K562 (cell line): ENCODE results near the gene GAS2L2. TPM values are rescaled to one million over a fixed set of nuclear protein-coding genes. Genes with fewer than 3 reads are reported as not detected.

Experiments used
- ATAC-seq: fragments of 200-7000 bp; cut with Tn5 transposase; 3 replicates; pipeline ENCODE4 v1.9.1; 2020; ENCODE audit warnings: moderate library complexity
- BruUV-seq: library from RNA; stranded (reverse); fragments of 400-500 nt; replicated peaks from 2 replicates; lab custom pipeline; 2021; lab: Mats Ljungman, UMichigan
- CTCF ChIA-PET: fragments of 300-600 bp; formaldehyde crosslinking; extraction: SDS; loops from one replicate; lab custom pipeline; 2021; ENCODE audit warnings: low intra/inter-chr PET ratio; lab: Yijun Ruan, JAX
- POLR2A ChIA-PET: fragments of 300-600, 350-650 bp; sonication (Branson Sonifier 250); formaldehyde crosslinking; extraction: SDS; loops from one replicate; lab custom pipeline; 2021; ENCODE audit warnings: antibody characterized with exemption, inconsistent platforms; lab: Yijun Ruan, JAX
- DNase-seq, 4 experiments: peaks; one replicate each; pipeline versions ENCODE4 v3.0.0 to v3.0.0-alpha.2; 2011 to 2018; ENCODE audit warnings: low spot score in 3 of 4, mixed read lengths in 3 of 4; ENCODE audit errors: extremely low read depth in 1 of 4
- FAIRE-seq: peaks from 2 replicates; lab custom pipeline; 2011; peaks lifted over from hg19 to GRCh38; lab: Jason Lieb, UNC
- H2AFZ ChIP-seq: 2 replicates; pipeline ENCODE4 v1.6.0; 2011; ENCODE audit warnings: low read depth, low read length, control low read depth, inconsistent platforms
- H3K27ac ChIP-seq: fragments of 200-600 bp; 3 replicates; pipeline ENCODE4 v1.8.0; 2011; ENCODE audit warnings: low read depth, mild to moderate bottlenecking, control low read depth, inconsistent platforms, low read length, moderate library complexity, mixed read lengths; ENCODE audit errors: extremely low read depth
- H3K27me3 ChIP-seq, 2 experiments: fragments of 300-600 bp in 1 of 2; 2 replicates in 1 of 2; 3 replicates in 1 of 2; pipeline versions ENCODE4 v1.6.0 to v1.8.0; 2011; ENCODE audit warnings: inconsistent platforms in 2 of 2, low read length in 2 of 2, mild to moderate bottlenecking in 1 of 2, mixed read lengths in 1 of 2, moderate library complexity in 1 of 2; ENCODE audit not compliant: control insufficient read depth in 2 of 2, insufficient read depth in 2 of 2
- H3K36me3 ChIP-seq: fragments of 300-600 bp; 3 replicates; pipeline ENCODE4 v1.8.0; 2011; ENCODE audit warnings: mild to moderate bottlenecking, low read length, inconsistent platforms; ENCODE audit not compliant: control insufficient read depth, insufficient read depth
- H3K4me1 ChIP-seq, 2 experiments: fragments of 200-600 bp in 1 of 2; replicated peaks in 1 of 2; 2 replicates in 1 of 2; 3 replicates in 1 of 2; pipeline versions ENCODE4 v1.5.1 to v1.8.0; 2011; ENCODE audit warnings: inconsistent platforms in 2 of 2, low read length in 2 of 2, mild to moderate bottlenecking in 1 of 2, mixed read lengths in 1 of 2, moderate library complexity in 1 of 2; ENCODE audit not compliant: control insufficient read depth in 2 of 2, insufficient read depth in 2 of 2
- H3K4me2 ChIP-seq: 2 replicates; pipeline ENCODE4 v1.6.1; 2011; ENCODE audit warnings: low read length, control low read depth, inconsistent platforms, mixed read lengths; ENCODE audit not compliant: insufficient read depth
- H3K4me3 ChIP-seq: fragments of 200-600 bp; sonication (generic), shearing (Covaris generic); 2 replicates; pipeline ENCODE4 v1.5.1; 2016; ENCODE audit warnings: control low read depth, inconsistent platforms
- H3K79me2 ChIP-seq: fragments of 200-600 bp; 3 replicates; pipeline ENCODE4 v1.8.0; 2011; ENCODE audit warnings: low read length, inconsistent platforms; ENCODE audit not compliant: control insufficient read depth, insufficient read depth
- H3K9ac ChIP-seq, 2 experiments: 2 replicates each; pipeline versions ENCODE4 v1.6.0 to v1.6.1; 2011; ENCODE audit warnings: low read depth in 2 of 2, low read length in 2 of 2, control low read depth in 1 of 2, inconsistent platforms in 1 of 2, mild to moderate bottlenecking in 1 of 2, mixed read lengths in 1 of 2; ENCODE audit not compliant: insufficient read depth in 1 of 2
- H3K9me1 ChIP-seq: one replicate; pipeline ENCODE4 v1.6.0; 2011; ENCODE audit warnings: inconsistent platforms, mild to moderate bottlenecking, low read length, moderate library complexity; ENCODE audit not compliant: control insufficient read depth, insufficient read depth
- H3K9me3 ChIP-seq: replicated peaks from 2 replicates; pipeline ENCODE4 v1.5.1; 2011; ENCODE audit warnings: low read depth, low read length, inconsistent platforms; ENCODE audit not compliant: control insufficient read depth, insufficient read depth
- H4K20me1 ChIP-seq: replicated peaks from 2 replicates; pipeline ENCODE4 v1.6.1; 2011; ENCODE audit warnings: low read length, inconsistent platforms, mixed read lengths; ENCODE audit not compliant: control insufficient read depth, insufficient read depth
- NKRF ChIP-seq: fragments of 450-650 bp; IDR thresholded peaks from 2 replicates; pipeline ENCODE4 v1.6.1; 2016; ENCODE audit warnings: borderline replicate concordance
- NR2C1 ChIP-seq, 2 experiments: fragments of 450-650 bp; IDR thresholded peaks; 2 replicates each; pipeline ENCODE4 v1.6.1; 2017; ENCODE audit warnings: mild to moderate bottlenecking in 2 of 2, antibody characterized with exemption in 1 of 2, inconsistent platforms in 1 of 2, missing compliant biosample characterization in 1 of 2, missing genetic modification characterization in 1 of 2
- POLR2A ChIP-seq: fragments of 450-650 bp; conservative IDR thresholded peaks from 2 replicates; pipeline ENCODE4 v1.6.1; 2016
- THRB ChIP-seq: fragments of 450-650 bp; formaldehyde crosslinking; conservative IDR thresholded peaks from 2 replicates; pipeline ENCODE4 v1.4.0; 2022; ENCODE audit warnings: mild to moderate bottlenecking, missing genetic modification characterization
- ZNF644 ChIP-seq: fragments of 200-800 bp; sonication (Bioruptor generic); IDR thresholded peaks from 2 replicates; pipeline ENCODE4 v1.6.1; 2016; ENCODE audit warnings: low read depth, missing genetic modification characterization, missing compliant biosample characterization
- WGBS: fragments of 100-300 bp; shearing (Covaris generic); methylation state at CpG from one replicate; pipeline ENCODE4 v1.1.6; 2016; ENCODE audit warnings: low coverage, mixed read lengths; ENCODE audit not compliant: insufficient coverage; ENCODE audit errors: missing lambda C conversion rate; 5-methylcytosine and 5-hydroxymethylcytosine counted together
- in situ Hi-C: fragments of 300-500 bp; cut with MboI; formaldehyde crosslinking; loops from 4 replicates; pipeline ENCODE4 v1.15.0; 2018; ENCODE audit warnings: inconsistent platforms, mixed read lengths
- intact Hi-C: fragments of 100-400 bp; cut with micrococcal nuclease; formaldehyde crosslinking; loops from 2 replicates; pipeline ENCODE4 v1.14.2; 2022
- polyA plus RNA-seq, 8 experiments: library from polyadenylated mRNA; depleted of rRNA in 4 of 8; stranded (reverse) in 5 of 8; unstranded in 3 of 8; fragments of >200 nt; fragmentation: Nextera tagmentation in 2 of 8; fragmentation: Illumina TruSeq in 1 of 8; extraction: Ambion mirVana in 2 of 8; extraction: Trizol in 1 of 8; gene quantifications; 2 replicates each; pipeline versions ENCODE4 v1.2.1 to v1.2.3, GENCODE V29; 2011 to 2014; ENCODE audit warnings: inconsistent platforms in 1 of 8, missing spikeins in 1 of 8
- total RNA-seq, 7 experiments: library from RNA; depleted of rRNA in 6 of 7; stranded (reverse); fragments of >200 nt in 6 of 7; fragmentation: Illumina TruSeq in 2 of 7; extraction: Trizol in 2 of 7; gene quantifications; 2 replicates each; pipeline versions ENCODE4 v1.2.1 to v1.2.3, GENCODE V29; 2011 to 2021; ENCODE audit warnings: low replicate concordance in 1 of 7

GAS2L2 gene
- total and polyA plus RNA-seq, 9 of the 15 experiments (the other 6 are each of a cell fraction or from before 2014, with no cell fraction given) = not detected

- TF ChIP-seq NR2C1 (IDR thresholded peaks at IDR 0.05) (no peak), NR2C1 (tag; IDR thresholded peaks at IDR 0.05) (no peak), ZNF644 (tag) (no peak)
Measured at GRCh38 chr17:35728551-35728950, 24.5 kb downstream of the GAS2L2 start (continued).

- ChIA-PET POLR2A (interaction anchor here (0.5 to 1.2 kb wide), 4 partner anchors 12 to 177 kb away, joined by 3 read pairs; no protein-coding TSS in a partner anchor), CTCF (no interaction called here)
- DNase-seq = no peak
- H3K27me3 ChIP-seq = peaks cover 4 to 7% of the 10 kb centered on the region in 2 experiments; a peak in 3 of 5 replicates
- FAIRE-seq = no peak
- ATAC-seq = peak; percentile 30
- peaks cover 47% of the 10 kb centered on the region for H3K36me3 ChIP-seq
- in situ Hi-C loops (loop anchor here (25.0 kb wide), 1 partner anchor 1290 kb away; no protein-coding TSS in a partner anchor), intact Hi-C loops (no loop called here)
- H3K9me3 ChIP-seq = no peaks in the 10 kb centered on the region
- H3K79me2 ChIP-seq = no peaks in the 10 kb centered on the region
- H3K9ac ChIP-seq = no peak overlapping the region
- no peak overlapping the region for H3K4me2 ChIP-seq
- H4K20me1 ChIP-seq = no peaks in the 10 kb centered on the region; the same call in 1 of the 2 replicates
- H3K4me3 ChIP-seq = no peak overlapping the region
- peaks cover 3 to 12% of the 10 kb centered on the region in 2 experiments; a peak in 3 of 5 replicates for H3K4me1 ChIP-seq
- no peak overlapping the region for H3K27ac ChIP-seq
- no TSS peak for BruUV-seq
- no peaks in the 10 kb centered on the region for H3K9me1 ChIP-seq
- H2AFZ ChIP-seq = no peak overlapping the region
- WGBS = 63% methylated on average over 5 of the region's 5 CpGs
- TF ChIP-seq NKRF (no peak), THRB (CRISPR knock-in tag) (no peak), POLR2A (0 out of 2 replicates have a peak, but pooled peaks have one; percentile 27)
Measured at GRCh38 chr17:35727635-35728034, 25.4 kb downstream of the GAS2L2 start.
